Neutrophil (primary cell): ENCODE data around the gene TAF4B.

Source experiments
- H3K27ac ChIP-seq: fragments of 200-600 bp; sonication (generic); 2 replicates; pipeline ENCODE4 v1.5.1; 2016; ENCODE audit warnings: mild to moderate bottlenecking, moderate library complexity
- H3K27me3 ChIP-seq: fragments of 200-600 bp; sonication (generic); 2 replicates; pipeline ENCODE4 v1.6.0; 2016; ENCODE audit warnings: mild to moderate bottlenecking
- H3K36me3 ChIP-seq: fragments of 200-600 bp; sonication (generic); 2 replicates; pipeline ENCODE4 v1.5.1; 2017
- H3K4me1 ChIP-seq, 2 experiments: fragments of 200-600 bp in 1 of 2; sonication (generic) in 1 of 2; 1 replicate in 1 of 2; 2 replicates in 1 of 2; pipeline versions ENCODE4 v1.5.1 to v1.6.1; 2013 to 2016; ENCODE audit warnings: low read depth in 1 of 2, low read length in 1 of 2, mild to moderate bottlenecking in 1 of 2, moderate library complexity in 1 of 2; ENCODE audit not compliant: control insufficient read depth in 1 of 2, insufficient read depth in 1 of 2
- H3K4me3 ChIP-seq, 2 experiments: fragments of 200-600 bp in 1 of 2; sonication (generic) in 1 of 2; 1 replicate in 1 of 2; 2 replicates in 1 of 2; pipeline ENCODE4 v1.5.1; 2013 to 2016; ENCODE audit warnings: low read depth in 1 of 2, low read length in 1 of 2, mild to moderate bottlenecking in 1 of 2, moderate library complexity in 1 of 2
- H3K9me3 ChIP-seq: fragments of 200-600 bp; sonication (generic); 2 replicates; pipeline ENCODE4 v1.5.1; 2016
- CTCF ChIP-seq: fragments of 200-600 bp; sonication (generic); IDR thresholded peaks from 2 replicates; pipeline ENCODE4 v1.5.1; 2016; ENCODE audit warnings: antibody characterized with exemption

The TAF4B gene

GRCh38 chr18:26383454-26384270 is 157.4 kb downstream of the TAF4B start:
- H3K27me3 ChIP-seq, result no peaks in the 10 kb centered on the region
- no peak overlapping the region for H3K27ac ChIP-seq
- no peak overlapping the region for H3K4me3 ChIP-seq
- no peaks in the 10 kb centered on the region for H3K4me1 ChIP-seq
- no peaks in the 10 kb centered on the region for H3K9me3 ChIP-seq
- TF ChIP-seq CTCF, result no peak
- H3K36me3 ChIP-seq, result no peaks in the 10 kb centered on the region

GRCh38 chr18:26386002-26386401 is 159.8 kb downstream of the TAF4B start:
- no peak overlapping the region for H3K27ac ChIP-seq
- TF ChIP-seq CTCF, result no peak
- no peaks in the 10 kb centered on the region for H3K9me3 ChIP-seq
- H3K4me1 ChIP-seq, result no peaks in the 10 kb centered on the region
- no peaks in the 10 kb centered on the region for H3K27me3 ChIP-seq
- no peak overlapping the region for H3K4me3 ChIP-seq
- no peaks in the 10 kb centered on the region for H3K36me3 ChIP-seq

- no peaks in the 10 kb centered on the region for H3K27me3 ChIP-seq
- TF ChIP-seq CTCF, result no peak
- no peaks in the 10 kb centered on the region for H3K4me1 ChIP-seq
Measured at GRCh38 chr18:26386441-26386840, 160.2 kb downstream of the TAF4B start.

GRCh38 chr18:26394047-26394654 is 167.9 kb downstream of the TAF4B start:
- no peaks in the 10 kb centered on the region for H3K9me3 ChIP-seq
- no peaks in the 10 kb centered on the region for H3K27me3 ChIP-seq
- H3K4me3 ChIP-seq, result no peak overlapping the region
- no peaks in the 10 kb centered on the region for H3K4me1 ChIP-seq
- H3K27ac ChIP-seq, result no peak overlapping the region
- TF ChIP-seq CTCF, result no peak
- H3K36me3 ChIP-seq, result no peaks in the 10 kb centered on the region

More at GRCh38 chr18:26386441-26386840, 160.2 kb downstream of the TAF4B start:
- no peaks in the 10 kb centered on the region for H3K36me3 ChIP-seq
- no peaks in the 10 kb centered on the region for H3K9me3 ChIP-seq
- no peak overlapping the region for H3K27ac ChIP-seq
- no peak overlapping the region for H3K4me3 ChIP-seq

- Histone ChIP-seq H3K4me3 (no peak overlapping the region), H3K9me3 (no peaks in the 10 kb centered on the region), H3K4me1 (no peaks in the 10 kb centered on the region), H3K36me3 (no peaks in the 10 kb centered on the region), H3K27ac (no peak overlapping the region), H3K27me3 (no peaks in the 10 kb centered on the region)
- TF ChIP-seq CTCF, result no peak
Measured at GRCh38 chr18:26397019-26397418, 170.8 kb downstream of the TAF4B start.
